Osteocyte (in vitro differentiated cells): ENCODE data around the gene SLC16A5. TPM values are rescaled to one million over a fixed set of nuclear protein-coding genes. Genes with fewer than 3 reads are reported as not detected.
A peak's percentile ranks its signal among the peaks of the same experiment; 100 is the strongest.
"Not testable (repeated sequence)": the region's sequence is repeated elsewhere in the genome, so short reads cannot be mapped to it uniquely, and the experiment has no call there.

ENCODE experiments used
- DNase-seq: peaks from one replicate; pipeline ENCODE4 v3.0.0; 2021; ENCODE audit warnings: mixed read lengths; ENCODE audit not compliant: unreplicated experiment; ENCODE audit errors: extremely low spot score
- H3K27ac Mint-ChIP-seq: one replicate; pipeline ENCODE4 v1.8.0; 2021; ENCODE audit warnings: mild to moderate bottlenecking, mixed read lengths; ENCODE audit not compliant: unreplicated experiment
- H3K27me3 Mint-ChIP-seq: one replicate; pipeline ENCODE4 v1.8.0; 2021; ENCODE audit warnings: mixed read lengths; ENCODE audit not compliant: unreplicated experiment
- H3K36me3 Mint-ChIP-seq: one replicate; pipeline ENCODE4 v1.8.0; 2021; ENCODE audit warnings: mixed read lengths; ENCODE audit not compliant: unreplicated experiment
- H3K4me1 Mint-ChIP-seq: one replicate; pipeline ENCODE4 v1.8.0; 2021; ENCODE audit warnings: mixed read lengths; ENCODE audit not compliant: unreplicated experiment
- H3K4me3 Mint-ChIP-seq: one replicate; pipeline ENCODE4 v1.8.0; 2021; ENCODE audit warnings: mild to moderate bottlenecking, moderate library complexity, mixed read lengths; ENCODE audit not compliant: unreplicated experiment
- H3K9me3 Mint-ChIP-seq: one replicate; pipeline ENCODE4 v1.8.0; 2021; ENCODE audit warnings: mixed read lengths; ENCODE audit not compliant: unreplicated experiment
- CTCF ChIP-seq: fragments of 200-600 bp; sonication (generic); IDR thresholded peaks from 2 replicates; pipeline ENCODE4 v1.5.0; 2021; ENCODE audit warnings: antibody characterized with exemption, mild to moderate bottlenecking, moderate library complexity
- total RNA-seq: library from RNA; stranded (reverse); gene quantifications from 2 replicates; pipeline ENCODE4 v1.2.1, GENCODE V29; 2021

Gene SLC16A5
- total RNA-seq, 1 donor from 2014 or later, result 7.0 TPM

- DNase-seq, result no peak
These were observed 41.8 kb downstream of the SLC16A5 start for GRCh38 chr17:75129576-75129975.

GRCh38 chr17:75130059-75130631, 42.4 kb downstream of the SLC16A5 start:
- peak overlapping the region; percentile 88 for H3K4me3 Mint-ChIP-seq
- peaks cover 12% of the 10 kb centered on the region for H3K4me1 Mint-ChIP-seq
- no peak for DNase-seq
- peaks cover 4% of the 10 kb centered on the region for H3K36me3 Mint-ChIP-seq
- peak overlapping the region; percentile 88 for H3K27ac Mint-ChIP-seq
- no peaks in the 10 kb centered on the region for H3K9me3 Mint-ChIP-seq
- TF ChIP-seq CTCF, result no peak
- H3K27me3 Mint-ChIP-seq, result no peaks in the 10 kb centered on the region

More at GRCh38 chr17:75129576-75129975, 41.8 kb downstream of the SLC16A5 start:
- peaks cover 18% of the 10 kb centered on the region for H3K4me1 Mint-ChIP-seq
- peak overlapping the region; percentile 19 for H3K4me3 Mint-ChIP-seq
- no peaks in the 10 kb centered on the region for H3K27me3 Mint-ChIP-seq
- TF ChIP-seq CTCF, result no peak
- no peak overlapping the region for H3K27ac Mint-ChIP-seq
- no peaks in the 10 kb centered on the region for H3K9me3 Mint-ChIP-seq
- H3K36me3 Mint-ChIP-seq, result peaks cover 4% of the 10 kb centered on the region

GRCh38 chr17:75130632-75131277, 43.0 kb downstream of the SLC16A5 start:
- H3K27ac Mint-ChIP-seq, result peak overlapping the region; percentile 88
- H3K36me3 Mint-ChIP-seq, result peaks cover 4% of the 10 kb centered on the region
- peak; percentile 66 for TF ChIP-seq CTCF
- H3K4me1 Mint-ChIP-seq, result peaks cover 11% of the 10 kb centered on the region
- peak overlapping the region; percentile 88 for H3K4me3 Mint-ChIP-seq
- no peaks in the 10 kb centered on the region for H3K9me3 Mint-ChIP-seq
- no peak for DNase-seq
- no peaks in the 10 kb centered on the region for H3K27me3 Mint-ChIP-seq

- DNase-seq, result peak; percentile 93
- H3K9me3 Mint-ChIP-seq, result no peaks in the 10 kb centered on the region
These were observed 43.7 kb downstream of the SLC16A5 start, which contains the start of gene NT5C for GRCh38 chr17:75131278-75132017. NT5C (minus strand) TSS chr17:75131742; CDS start chr17:75131707, 35 bp downstream.

GRCh38 chr17:75132018-75133000, 44.6 kb downstream of the SLC16A5 start:
- H3K27me3 Mint-ChIP-seq, DNase-seq, H3K9me3 Mint-ChIP-seq, H3K36me3 Mint-ChIP-seq: not testable (repeated sequence)
- peak overlapping the region; percentile 89 for H3K27ac Mint-ChIP-seq
- peaks cover 11% of the 10 kb centered on the region for H3K4me1 Mint-ChIP-seq
- peak overlapping the region; percentile 80 for H3K4me3 Mint-ChIP-seq

More at GRCh38 chr17:75131278-75132017, 43.7 kb downstream of the SLC16A5 start, which contains the start of gene NT5C:
- peaks cover 6% of the 10 kb centered on the region for H3K36me3 Mint-ChIP-seq
- H3K27me3 Mint-ChIP-seq, result no peaks in the 10 kb centered on the region
- peak within 1 kb of the TSS; percentile 89 for H3K27ac Mint-ChIP-seq
- H3K4me1 Mint-ChIP-seq, result peaks cover 11% of the 10 kb centered on the region
- peak; percentile 76 for TF ChIP-seq CTCF
- H3K4me3 Mint-ChIP-seq, result peak within 1 kb of the TSS; percentile 88
